ENCODE data around the gene REXO4. TPM values are rescaled to one million over a fixed set of nuclear protein-coding genes. Genes with fewer than 3 reads are reported as not detected.

REXO4 gene, protein sequence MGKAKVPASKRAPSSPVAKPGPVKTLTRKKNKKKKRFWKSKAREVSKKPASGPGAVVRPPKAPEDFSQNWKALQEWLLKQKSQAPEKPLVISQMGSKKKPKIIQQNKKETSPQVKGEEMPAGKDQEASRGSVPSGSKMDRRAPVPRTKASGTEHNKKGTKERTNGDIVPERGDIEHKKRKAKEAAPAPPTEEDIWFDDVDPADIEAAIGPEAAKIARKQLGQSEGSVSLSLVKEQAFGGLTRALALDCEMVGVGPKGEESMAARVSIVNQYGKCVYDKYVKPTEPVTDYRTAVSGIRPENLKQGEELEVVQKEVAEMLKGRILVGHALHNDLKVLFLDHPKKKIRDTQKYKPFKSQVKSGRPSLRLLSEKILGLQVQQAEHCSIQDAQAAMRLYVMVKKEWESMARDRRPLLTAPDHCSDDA
- 10 to 100 TPM; 17.8 to 44.1 (median 28.6) TPM for total RNA-seq
- polyA plus RNA-seq, result 10 to 100 TPM; 14.0 to 29.9 TPM
- 37.7 reads per million, percentile 65 among the genes with 10 or more reads in this experiment for total RNA-seq

DNA sequence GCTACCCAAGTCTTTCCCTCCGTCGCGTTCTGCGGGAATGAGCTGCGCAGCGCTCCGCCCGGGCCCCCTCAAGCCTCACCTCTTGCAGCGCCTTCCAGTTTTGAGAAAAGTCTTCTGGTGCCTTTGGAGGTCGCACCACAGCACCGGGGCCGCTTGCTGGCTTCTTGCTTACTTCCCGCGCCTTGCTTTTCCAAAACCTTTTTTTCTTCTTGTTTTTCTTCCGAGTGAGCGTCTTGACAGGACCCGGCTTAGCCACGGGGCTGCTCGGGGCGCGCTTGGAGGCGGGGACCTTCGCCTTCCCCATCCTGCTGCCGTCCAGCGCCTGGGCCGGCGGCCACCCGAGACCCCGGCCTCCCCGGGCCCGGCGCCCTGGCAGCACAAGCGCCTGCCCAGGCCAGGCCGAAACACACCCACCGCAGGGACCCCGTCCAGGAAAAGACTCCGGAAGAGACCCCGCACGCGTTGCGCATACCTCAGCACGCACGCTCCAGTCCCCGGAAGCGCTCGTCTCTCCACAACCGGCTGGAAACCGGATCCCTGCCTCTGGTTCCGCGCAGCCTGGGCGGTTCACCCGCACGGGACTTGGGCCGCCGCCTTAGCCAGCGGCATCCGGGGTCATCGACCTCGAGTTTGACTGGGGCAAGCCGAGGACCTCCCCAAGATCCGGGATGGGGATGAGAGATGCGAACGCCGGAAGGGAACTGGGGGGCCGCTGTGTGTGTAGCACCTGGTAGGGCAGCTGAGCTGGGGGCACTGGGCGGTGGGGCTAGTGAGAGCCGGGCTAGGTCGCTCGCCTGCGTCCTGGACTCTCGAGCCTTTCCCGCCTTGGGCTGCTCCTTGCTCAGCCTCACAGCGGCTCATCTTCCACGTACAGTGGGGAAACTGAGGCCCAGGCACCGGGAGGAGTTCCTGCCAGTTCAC is at the start of gene REXO4:
Gene REXO4 (minus strand): TSS at position 470 of the 921 bp plus-strand sequence. CDS start 166 bp downstream, at position 304.
- H3K27ac ChIP-seq (ENCODE audit: low read depth, low read length), result peak within 1 kb of the TSS; percentile 80
- peak; percentile 93 for ATAC-seq
- no peaks in the 10 kb centered on the region for H3K9me3 ChIP-seq (ENCODE audit: control insufficient read depth in 2 of 3, low read length in 3 of 3)
- intact Hi-C loops (cut with micrococcal nuclease), result loop anchor here (1.0 to 10.0 kb wide), 11 partner anchors 41 to 650 kb away; partner anchors contain the start of genes CACFD1 (in 2 of the 2), MED22 (in 2 of the 2), RPL7A (in 2 of the 2) and STKLD1 (in 2 of the 2)
- DNase-seq, result peak; percentile 73 to 88 (median 84)
- peaks cover 0 to 3% (median 0%) of the 10 kb centered on the region in 5 donors for H3K27me3 Mint-ChIP-seq
- peaks cover 13 to 14% of the 10 kb centered on the region in 2 donors for H3K4me1 ChIP-seq (ENCODE audit: control insufficient read depth in 2 of 2, insufficient read depth in 2 of 2, low read length in 2 of 2)
- H3K9me3 Mint-ChIP-seq, result peaks cover 0 to 6% (median 0%) of the 10 kb centered on the region in 11 donors
- H3K27ac Mint-ChIP-seq, result peak within 1 kb of the TSS; percentile 81 to 94 (median 91)
- peak within 1 kb of the TSS; percentile 87 for H3K4me3 ChIP-seq (ENCODE audit: low read length)
- ChIA-PET CTCF (no interaction called here), POLR2A (interaction anchor here (0.6 to 1.3 kb wide), 5 partner anchors 27 to 474 kb away, joined by 3 read pairs; partner anchors contain the start of gene TSC1)
- H3K27me3 ChIP-seq (ENCODE audit: control insufficient read depth in 2 of 2, insufficient read depth in 2 of 2, low read length in 2 of 2), result no peaks in the 10 kb centered on the region
- peaks cover 0 to 24% (median 0%) of the 10 kb centered on the region in 3 experiments for H3K36me3 ChIP-seq (ENCODE audit: control insufficient read depth in 2 of 3, insufficient read depth in 3 of 3, low read length in 3 of 3)
- H3K36me3 Mint-ChIP-seq, result peaks cover 0 to 20% (median 0%) of the 10 kb centered on the region in 5 donors
- H3K4me3 Mint-ChIP-seq, result peak within 1 kb of the TSS; percentile 88 to 93 (median 91)
- H3K4me1 Mint-ChIP-seq, result peaks cover 32 to 60% (median 54%) of the 10 kb centered on the region in 7 donors

DNA sequence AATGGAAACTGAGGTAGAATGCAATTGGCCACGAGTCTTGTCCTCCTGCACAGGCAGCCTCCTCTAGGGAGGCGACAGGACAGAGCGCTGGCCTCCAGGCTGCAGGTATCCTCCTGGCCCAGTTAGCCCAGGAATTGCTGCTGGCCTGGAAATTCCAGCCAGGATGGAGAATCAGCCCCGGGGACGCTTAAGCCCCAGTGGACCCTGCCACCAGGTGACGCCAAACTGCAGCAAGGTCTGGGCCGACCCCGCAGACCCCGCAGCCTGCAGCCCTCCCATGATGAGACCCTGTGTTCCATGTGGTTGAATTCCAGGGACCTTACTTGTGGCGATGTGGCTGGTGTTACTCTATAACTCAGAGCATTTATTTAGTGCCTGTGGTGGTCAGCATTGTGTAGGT is 49.3 kb upstream of the REXO4 start:
- intact Hi-C loops (cut with micrococcal nuclease), result no loop called here
- Histone ChIP-seq H3K36me3 (ENCODE audit: control insufficient read depth in 2 of 3, insufficient read depth in 3 of 3, low read length in 3 of 3) (no peaks in the 10 kb centered on the region), H3K27ac (ENCODE audit: low read depth, low read length) (no peak overlapping the region), H3K9me3 (ENCODE audit: control insufficient read depth in 2 of 3, low read length in 3 of 3) (no peaks in the 10 kb centered on the region), H3K27me3 (ENCODE audit: control insufficient read depth in 2 of 2, insufficient read depth in 2 of 2, low read length in 2 of 2) (no peaks in the 10 kb centered on the region), H3K4me1 (ENCODE audit: control insufficient read depth in 2 of 2, insufficient read depth in 2 of 2, low read length in 2 of 2) (no peaks in the 10 kb centered on the region), H3K4me3 (ENCODE audit: low read length) (no peak overlapping the region)
- no peak overlapping the region for H3K4me3 Mint-ChIP-seq
- DNase-seq (no peak), ATAC-seq (no peak)
- H3K27ac Mint-ChIP-seq, result no peak overlapping the region
- H3K36me3 Mint-ChIP-seq, result no peaks in the 10 kb centered on the region
- H3K4me1 Mint-ChIP-seq, result peaks cover 0 to 5% (median 0%) of the 10 kb centered on the region in 7 donors
- ChIA-PET POLR2A (no interaction called here), CTCF (no interaction called here)
- H3K27me3 Mint-ChIP-seq, result peaks cover 0 to 3% (median 0%) of the 10 kb centered on the region in 5 donors
- no peaks in the 10 kb centered on the region for H3K9me3 Mint-ChIP-seq

DNA sequence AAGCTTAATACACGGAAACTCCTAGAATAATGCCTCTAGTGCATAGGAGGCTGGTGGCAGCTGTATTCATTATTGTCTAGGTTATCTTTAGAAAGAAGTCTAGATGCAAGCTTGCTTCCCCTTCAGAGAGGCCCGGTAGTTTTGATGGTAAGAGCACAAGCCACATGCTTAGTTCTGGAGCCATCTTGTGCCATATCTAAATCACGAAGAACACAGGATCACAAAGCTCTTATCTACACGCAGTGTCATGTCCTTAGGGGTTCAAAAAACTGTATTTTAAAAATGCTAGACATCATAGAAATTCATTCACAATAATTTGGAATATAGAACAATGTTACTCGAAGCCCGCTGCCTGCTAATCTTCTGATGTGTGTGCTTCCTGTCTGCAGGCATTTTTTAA is 48.2 kb upstream of the REXO4 start:
- POLR2A ChIA-PET, result interaction anchor here (0.6 kb wide), 1 partner anchor 689 kb away, joined by 3 read pairs; no protein-coding TSS in a partner anchor
- no peaks in the 10 kb centered on the region for H3K36me3 Mint-ChIP-seq
- Histone ChIP-seq H3K36me3 (ENCODE audit: control insufficient read depth in 2 of 3, insufficient read depth in 3 of 3, low read length in 3 of 3) (no peaks in the 10 kb centered on the region), H3K27ac (ENCODE audit: low read depth, low read length) (no peak overlapping the region), H3K4me3 (ENCODE audit: low read length) (no peak overlapping the region), H3K4me1 (ENCODE audit: control insufficient read depth in 2 of 2, insufficient read depth in 2 of 2, low read length in 2 of 2) (no peaks in the 10 kb centered on the region), H3K27me3 (ENCODE audit: control insufficient read depth in 2 of 2, insufficient read depth in 2 of 2, low read length in 2 of 2) (no peaks in the 10 kb centered on the region), H3K9me3 (ENCODE audit: control insufficient read depth in 2 of 3, low read length in 3 of 3) (no peaks in the 10 kb centered on the region)
- no peak overlapping the region for H3K4me3 Mint-ChIP-seq
- no peaks in the 10 kb centered on the region for H3K9me3 Mint-ChIP-seq
- CTCF ChIA-PET, result no interaction called here
- H3K4me1 Mint-ChIP-seq, result peaks cover 0 to 5% (median 0%) of the 10 kb centered on the region in 7 donors
- no peak overlapping the region for H3K27ac Mint-ChIP-seq
- intact Hi-C loops (cut with micrococcal nuclease), result no loop called here
- peaks cover 0 to 3% (median 0%) of the 10 kb centered on the region in 5 donors for H3K27me3 Mint-ChIP-seq
- ATAC-seq (no peak), DNase-seq (no peak)

DNA sequence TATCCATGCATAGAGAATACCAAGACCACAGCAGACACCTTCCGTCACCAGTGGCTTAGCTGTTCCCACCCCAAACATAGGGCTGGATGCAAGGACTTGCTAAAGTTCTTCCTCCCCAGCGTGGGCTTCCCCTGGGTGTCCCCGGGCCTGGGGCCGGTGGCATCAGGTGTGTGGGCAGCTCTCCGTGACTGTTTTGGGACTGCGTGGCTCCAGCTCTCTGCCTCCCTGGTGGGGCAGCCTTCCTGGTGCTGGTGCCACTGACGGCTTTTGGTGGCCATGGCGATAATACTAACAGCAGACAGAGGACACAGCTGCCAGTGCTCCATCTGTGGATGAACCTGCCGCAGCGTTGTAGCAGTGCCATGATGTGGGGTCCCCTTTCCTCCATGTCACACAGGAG is 46.8 kb upstream of the REXO4 start:
- no peaks in the 10 kb centered on the region for H3K36me3 Mint-ChIP-seq
- H3K36me3 ChIP-seq (ENCODE audit: control insufficient read depth in 2 of 3, insufficient read depth in 3 of 3, low read length in 3 of 3), result no peaks in the 10 kb centered on the region
- H3K27ac ChIP-seq (ENCODE audit: low read depth, low read length), result no peak overlapping the region
- intact Hi-C loops (cut with micrococcal nuclease), result no loop called here
- H3K4me1 ChIP-seq (ENCODE audit: control insufficient read depth in 2 of 2, insufficient read depth in 2 of 2, low read length in 2 of 2), result no peaks in the 10 kb centered on the region
- no peaks in the 10 kb centered on the region for H3K9me3 ChIP-seq (ENCODE audit: control insufficient read depth in 2 of 3, low read length in 3 of 3)
- H3K27me3 Mint-ChIP-seq, result peaks cover 0 to 10% (median 0%) of the 10 kb centered on the region in 5 donors
- no peak for DNase-seq
- ChIA-PET POLR2A (no interaction called here), CTCF (no interaction called here)
- no peak overlapping the region for H3K4me3 ChIP-seq (ENCODE audit: low read length)
- H3K27me3 ChIP-seq (ENCODE audit: control insufficient read depth in 2 of 2, insufficient read depth in 2 of 2, low read length in 2 of 2), result no peaks in the 10 kb centered on the region
- ATAC-seq, result no peak
- peaks cover 0 to 7% (median 4%) of the 10 kb centered on the region in 7 donors for H3K4me1 Mint-ChIP-seq
- H3K4me3 Mint-ChIP-seq, result no peak overlapping the region
- no peaks in the 10 kb centered on the region for H3K9me3 Mint-ChIP-seq
- no peak overlapping the region for H3K27ac Mint-ChIP-seq

GRCh38 chr9:133463864-133464615 is 46.2 kb upstream of the REXO4 start:
- CTCF ChIA-PET, result no interaction called here

More at GRCh38 chr9:133463864-133464615, 46.2 kb upstream of the REXO4 start:
- Histone ChIP-seq H3K27me3 (ENCODE audit: control insufficient read depth in 2 of 2, insufficient read depth in 2 of 2, low read length in 2 of 2) (no peaks in the 10 kb centered on the region), H3K4me3 (ENCODE audit: low read length) (no peak overlapping the region), H3K27ac (ENCODE audit: low read depth, low read length) (no peak overlapping the region), H3K9me3 (ENCODE audit: control insufficient read depth in 2 of 3, low read length in 3 of 3) (no peaks in the 10 kb centered on the region), H3K4me1 (ENCODE audit: control insufficient read depth in 2 of 2, insufficient read depth in 2 of 2, low read length in 2 of 2) (peaks cover 3 to 4% of the 10 kb centered on the region in 2 donors), H3K36me3 (ENCODE audit: control insufficient read depth in 2 of 3, insufficient read depth in 3 of 3, low read length in 3 of 3) (no peaks in the 10 kb centered on the region)
- H3K9me3 Mint-ChIP-seq, result no peaks in the 10 kb centered on the region
- no peak overlapping the region for H3K27ac Mint-ChIP-seq
- H3K27me3 Mint-ChIP-seq, result peaks cover 0 to 10% (median 0%) of the 10 kb centered on the region in 5 donors
- POLR2A ChIA-PET, result no interaction called here
- H3K36me3 Mint-ChIP-seq, result no peaks in the 10 kb centered on the region
- ATAC-seq (no peak), DNase-seq (no peak)
- H3K4me3 Mint-ChIP-seq, result no peak overlapping the region
- intact Hi-C loops (cut with micrococcal nuclease), result no loop called here
- peaks cover 3 to 7% (median 4%) of the 10 kb centered on the region in 7 donors for H3K4me1 Mint-ChIP-seq

Data from naive thymus-derived CD4-positive, alpha-beta T cell (primary cell).